22Rv1 (cell line): ENCODE measurements around the gene ITGA2.

Experiments used
- H3K27ac ChIP-seq: fragments of 450-650 bp; 2 replicates; pipeline ENCODE4 v1.5.1; 2017
- ZFX ChIP-seq: fragments of 450-650 bp; IDR thresholded peaks from 2 replicates; pipeline ENCODE4 v1.6.1; 2017; ENCODE audit warnings: antibody characterized with exemption, borderline replicate concordance
- TF ChIP-seq, protein P1 (sequence below): fragments of 450-650 bp; IDR thresholded peaks from 2 replicates; pipeline ENCODE4 v1.5.1; 2017; ENCODE audit warnings: mild to moderate bottlenecking

ITGA2 gene

DNA sequence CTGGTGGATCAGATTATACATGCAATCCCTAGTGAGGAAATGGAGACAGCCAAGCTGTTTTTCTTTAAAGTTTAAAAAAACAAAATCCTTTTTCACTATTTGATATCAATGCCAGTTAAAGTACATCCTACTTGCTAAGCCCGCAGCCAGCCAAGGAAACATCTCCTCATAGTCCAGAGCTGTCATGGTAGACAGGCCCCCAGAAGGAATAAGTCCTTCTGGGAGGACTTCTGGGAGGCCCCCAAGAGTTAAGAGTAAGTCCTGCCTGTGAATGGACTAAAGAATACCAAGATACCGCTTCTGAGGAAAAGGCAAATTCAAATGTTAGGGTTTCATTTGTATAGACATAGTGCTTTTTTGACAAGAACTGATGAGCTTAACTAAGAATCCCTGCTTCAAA lies 82.1 kb downstream of the ITGA2 start:
- no peak overlapping the region for H3K27ac ChIP-seq
- no peak for TF ChIP-seq ZFX
- TF ChIP-seq, protein P1, sequence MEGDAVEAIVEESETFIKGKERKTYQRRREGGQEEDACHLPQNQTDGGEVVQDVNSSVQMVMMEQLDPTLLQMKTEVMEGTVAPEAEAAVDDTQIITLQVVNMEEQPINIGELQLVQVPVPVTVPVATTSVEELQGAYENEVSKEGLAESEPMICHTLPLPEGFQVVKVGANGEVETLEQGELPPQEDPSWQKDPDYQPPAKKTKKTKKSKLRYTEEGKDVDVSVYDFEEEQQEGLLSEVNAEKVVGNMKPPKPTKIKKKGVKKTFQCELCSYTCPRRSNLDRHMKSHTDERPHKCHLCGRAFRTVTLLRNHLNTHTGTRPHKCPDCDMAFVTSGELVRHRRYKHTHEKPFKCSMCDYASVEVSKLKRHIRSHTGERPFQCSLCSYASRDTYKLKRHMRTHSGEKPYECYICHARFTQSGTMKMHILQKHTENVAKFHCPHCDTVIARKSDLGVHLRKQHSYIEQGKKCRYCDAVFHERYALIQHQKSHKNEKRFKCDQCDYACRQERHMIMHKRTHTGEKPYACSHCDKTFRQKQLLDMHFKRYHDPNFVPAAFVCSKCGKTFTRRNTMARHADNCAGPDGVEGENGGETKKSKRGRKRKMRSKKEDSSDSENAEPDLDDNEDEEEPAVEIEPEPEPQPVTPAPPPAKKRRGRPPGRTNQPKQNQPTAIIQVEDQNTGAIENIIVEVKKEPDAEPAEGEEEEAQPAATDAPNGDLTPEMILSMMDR, result no peak

DNA sequence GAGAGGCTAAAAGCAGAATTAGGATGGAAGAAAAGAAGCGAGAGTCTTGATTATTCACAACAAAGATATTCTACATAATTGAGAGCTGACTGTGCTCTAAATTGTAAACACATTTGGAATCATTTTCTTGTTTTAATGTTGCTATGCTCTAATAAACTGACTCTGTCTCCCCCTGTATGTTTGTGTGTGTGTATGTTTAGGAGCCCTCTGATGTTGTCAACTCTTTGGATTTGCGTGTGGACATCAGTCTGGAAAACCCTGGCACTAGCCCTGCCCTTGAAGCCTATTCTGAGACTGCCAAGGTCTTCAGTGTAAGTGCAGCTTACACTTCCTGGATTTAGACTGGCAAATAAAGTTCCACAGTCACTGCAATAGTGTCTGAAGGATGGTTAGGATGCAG lies 82.6 kb downstream of the ITGA2 start:
- H3K27ac ChIP-seq, result no peak overlapping the region
- TF ChIP-seq, protein P1, result no peak
- TF ChIP-seq ZFX, result no peak

DNA sequence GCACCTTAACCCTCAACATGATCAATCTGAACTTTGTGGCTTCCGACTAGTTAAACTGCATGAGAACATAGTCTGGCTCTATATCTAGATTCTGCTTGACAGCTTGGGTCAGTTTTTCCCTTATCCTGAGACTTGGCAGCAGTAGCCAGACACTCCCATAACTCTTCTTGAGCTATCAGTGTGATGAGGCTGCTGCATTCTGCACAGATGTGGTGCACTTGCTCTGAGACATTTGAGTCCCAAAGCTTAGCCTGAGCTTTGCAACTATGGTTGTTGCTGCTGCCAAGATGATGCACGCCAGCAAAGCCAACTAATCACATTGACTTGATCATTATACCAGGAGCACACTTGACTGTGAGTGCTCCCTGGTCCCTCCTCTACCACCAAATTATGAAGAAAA lies 84.2 kb downstream of the ITGA2 start:
- no peak overlapping the region for H3K27ac ChIP-seq
- TF ChIP-seq, protein P1, result no peak
- no peak for TF ChIP-seq ZFX

DNA sequence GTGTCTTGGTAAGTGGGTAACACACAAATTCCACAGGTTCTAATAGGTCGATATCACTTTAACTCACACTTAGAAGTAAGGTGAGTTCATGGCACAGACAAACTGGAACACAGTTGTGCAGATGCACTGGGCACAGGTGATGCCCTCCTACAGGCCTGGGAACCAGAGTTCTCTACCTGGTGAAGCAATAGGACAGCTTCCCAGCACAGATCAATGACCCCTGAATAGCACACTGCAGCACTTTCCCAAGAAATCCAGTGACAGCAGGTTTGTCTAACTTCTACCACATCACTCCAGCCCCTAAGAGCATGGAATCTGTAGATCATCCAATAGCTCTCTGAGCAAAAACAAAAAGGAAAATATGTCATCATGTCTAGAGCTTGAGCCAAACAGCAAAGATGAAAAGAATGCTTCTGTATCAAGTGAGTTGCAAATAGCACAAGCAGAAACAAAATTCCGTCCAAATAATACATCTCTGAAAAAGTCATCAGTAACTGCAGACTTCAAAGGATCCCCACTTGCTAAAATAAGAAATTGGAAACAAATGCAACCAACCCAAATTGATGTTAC lies 86.9 kb downstream of the ITGA2 start:
- no peak for TF ChIP-seq ZFX
- TF ChIP-seq, protein P1, result no peak
- H3K27ac ChIP-seq, result no peak overlapping the region

DNA sequence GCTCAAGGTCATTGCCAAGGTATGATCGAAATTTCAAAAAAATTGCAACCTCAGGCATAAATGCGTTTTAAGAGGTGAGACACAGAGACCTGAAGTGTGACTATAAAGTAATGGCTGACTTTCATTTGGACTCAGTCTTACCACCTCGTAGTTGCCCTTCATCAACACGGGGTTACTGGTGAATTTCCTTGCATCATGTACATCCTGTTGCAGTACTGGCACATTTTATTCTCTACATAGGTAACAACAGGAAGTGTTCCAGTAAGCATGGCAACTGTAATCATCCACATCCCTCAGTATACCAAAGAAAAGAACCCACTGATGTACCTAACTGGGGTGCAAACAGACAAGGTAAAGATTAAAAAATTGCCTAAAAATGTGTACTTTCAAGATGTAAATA lies 91.1 kb downstream of the ITGA2 start:
- H3K27ac ChIP-seq, result no peak overlapping the region
- no peak for TF ChIP-seq ZFX
- TF ChIP-seq, protein P1, result no peak

DNA sequence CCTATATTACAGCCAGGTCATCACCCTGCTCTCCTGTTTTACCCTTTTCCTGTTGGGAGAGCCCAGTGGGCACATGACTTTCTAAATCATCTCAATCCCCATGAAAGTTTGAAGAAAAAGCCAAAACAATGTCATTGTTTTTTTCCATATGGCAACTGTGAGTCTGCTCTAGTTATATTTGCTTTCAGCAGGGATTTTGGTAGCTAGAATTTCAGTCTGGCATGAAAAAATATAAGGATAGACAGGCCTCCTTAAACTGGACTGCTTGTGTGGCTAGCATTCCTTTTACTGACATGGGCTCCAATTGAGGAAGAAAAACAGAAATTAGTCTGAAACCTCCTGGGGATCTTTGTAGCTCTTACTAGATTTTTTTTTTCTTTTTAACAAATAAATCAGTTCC lies 94.8 kb downstream of the ITGA2 start:
- no peak overlapping the region for H3K27ac ChIP-seq
- TF ChIP-seq ZFX, result no peak

DNA sequence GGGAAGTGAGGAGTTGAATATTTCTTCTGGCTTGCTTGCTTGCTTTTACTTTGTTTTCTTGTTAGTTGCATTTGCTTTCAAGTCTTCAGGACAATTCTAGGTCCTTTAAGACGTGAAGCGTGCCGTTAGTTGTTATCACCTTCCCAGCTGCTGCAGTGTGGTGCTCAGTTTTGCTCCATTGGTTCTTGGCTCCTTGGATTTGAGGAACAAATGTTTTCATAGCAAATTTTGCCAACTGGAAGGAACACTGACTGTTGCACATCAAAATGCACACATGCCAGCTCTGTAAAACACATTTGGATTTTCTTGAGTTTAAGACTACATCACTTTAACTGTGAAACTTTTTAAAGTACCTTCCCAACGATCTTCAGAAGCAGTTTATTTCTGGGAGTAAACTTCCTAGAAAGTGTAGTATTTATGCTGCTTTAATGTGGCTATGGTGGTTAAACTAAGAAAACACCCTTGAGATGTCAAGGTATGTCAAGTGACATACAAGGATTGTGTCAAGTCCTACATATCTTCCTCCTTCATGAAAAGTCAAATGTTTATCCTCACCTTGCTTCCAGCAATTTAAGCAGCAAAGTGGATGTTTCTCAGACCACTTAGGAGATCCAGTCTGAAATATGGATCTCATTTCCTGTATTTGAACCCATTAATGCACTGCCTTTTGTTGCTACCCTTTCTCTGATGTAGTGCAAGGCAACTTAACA lies 95.5 kb downstream of the ITGA2 start:
- H3K27ac ChIP-seq, result no peak overlapping the region
- no peak for TF ChIP-seq ZFX
- TF ChIP-seq, protein P1, result no peak
